SK-MEL-5 (cell line): Measurements from ENCODE around the gene IFRD2. TPM values are rescaled to one million over a fixed set of nuclear protein-coding genes. Genes with fewer than 3 reads are reported as not detected.
"Not testable (repeated sequence)": the region's sequence is repeated elsewhere in the genome, so short reads cannot be mapped to it uniquely, and the experiment has no call there.

ENCODE experiments used
- DNase-seq: peaks from one replicate; pipeline ENCODE4 v3.0.0-alpha.2; 2016; ENCODE audit warnings: low read depth, low spot score
- in situ Hi-C: cut with HindIII; loops from 2 replicates; pipeline ENCODE4 v1.10.0; 2016; ENCODE audit warnings: low sequenced_read_pairs, high pct_unique_total_duplicates, low pct_unique_long_range_greater_than_20kb
- total RNA-seq: library from RNA; depleted of rRNA; stranded (reverse); fragments of >200 nt; shearing (Covaris generic); gene quantifications from 2 replicates; pipeline ENCODE4 v1.2.3, GENCODE V29; 2014; rRNA removed

Gene IFRD2
- total RNA-seq, 1 experiment from 2014 or later: 80.5 TPM

DNA sequence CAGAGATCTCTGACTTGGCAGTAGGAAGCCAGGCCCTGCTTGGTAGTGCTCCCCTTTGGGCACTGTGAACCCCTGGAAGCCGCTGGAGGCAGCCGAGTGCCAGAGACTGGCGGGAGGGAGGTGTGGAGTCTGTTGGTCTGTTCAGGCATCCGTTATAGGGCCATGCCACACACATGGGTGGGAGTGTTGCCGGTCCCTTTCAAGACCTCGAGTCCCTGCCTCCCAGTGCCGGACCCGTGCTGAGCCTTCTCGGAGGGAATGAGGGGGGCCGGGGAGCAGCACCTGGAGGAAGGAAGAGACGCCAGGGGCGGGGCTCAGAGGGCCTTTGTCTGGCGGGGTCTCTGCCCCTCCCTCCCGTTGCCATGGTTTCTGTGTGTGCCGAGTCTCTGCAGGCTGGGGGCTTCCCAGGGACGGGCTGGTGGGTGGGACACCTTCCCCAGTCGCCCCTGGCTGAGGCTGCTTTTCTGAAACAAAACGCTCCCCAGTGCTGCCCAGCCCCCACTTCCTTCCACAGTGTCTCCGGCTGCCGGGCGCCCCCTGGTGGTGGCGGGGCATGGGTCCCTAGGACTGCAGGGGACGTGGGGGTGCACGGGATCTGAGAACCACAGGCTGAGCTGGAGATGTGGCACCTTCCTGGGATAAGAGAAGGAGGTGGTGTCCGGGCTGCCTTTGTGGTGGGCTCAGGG is 46.3 kb downstream of the IFRD2 start:
- DNase-seq: peak; percentile 79
- in situ Hi-C loops: no loop called here

DNA sequence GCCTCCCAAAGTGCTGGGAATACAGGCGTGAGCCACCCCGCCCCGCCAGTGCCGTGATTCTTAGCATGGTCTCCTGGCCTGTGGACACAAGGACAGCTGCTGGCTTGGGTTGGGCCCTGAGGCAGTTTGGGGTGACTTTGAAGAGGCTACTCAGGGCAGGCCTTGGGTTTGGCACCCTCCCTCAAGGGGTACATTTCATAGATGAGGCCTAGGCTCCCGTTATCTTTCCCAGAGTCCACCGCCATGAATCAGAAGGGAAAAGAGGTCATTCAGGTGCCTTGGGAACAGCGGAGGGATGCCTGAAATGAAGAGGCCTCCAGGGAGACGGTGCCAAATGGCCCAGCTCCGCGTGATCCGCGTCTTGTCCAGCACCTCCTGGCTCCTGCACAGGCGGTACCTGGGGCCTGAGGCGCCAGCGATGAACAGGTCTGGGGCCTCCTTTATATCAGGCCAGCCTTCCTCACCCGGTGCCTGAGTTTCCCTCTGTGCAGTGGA is 46.9 kb downstream of the IFRD2 start:
- in situ Hi-C loops: no loop called here
- DNase-seq: no peak

- in situ Hi-C loops, DNase-seq: not testable (repeated sequence)
Observed at GRCh38 chr3:50244813-50245212, 47.4 kb downstream of the IFRD2 start.

- in situ Hi-C loops: no loop called here
- no peak for DNase-seq
Observed at GRCh38 chr3:50243543-50243895, 48.7 kb downstream of the IFRD2 start.

- in situ Hi-C loops: no loop called here
- DNase-seq: no peak
Observed at GRCh38 chr3:50242851-50243542, 49.2 kb downstream of the IFRD2 start.

DNA sequence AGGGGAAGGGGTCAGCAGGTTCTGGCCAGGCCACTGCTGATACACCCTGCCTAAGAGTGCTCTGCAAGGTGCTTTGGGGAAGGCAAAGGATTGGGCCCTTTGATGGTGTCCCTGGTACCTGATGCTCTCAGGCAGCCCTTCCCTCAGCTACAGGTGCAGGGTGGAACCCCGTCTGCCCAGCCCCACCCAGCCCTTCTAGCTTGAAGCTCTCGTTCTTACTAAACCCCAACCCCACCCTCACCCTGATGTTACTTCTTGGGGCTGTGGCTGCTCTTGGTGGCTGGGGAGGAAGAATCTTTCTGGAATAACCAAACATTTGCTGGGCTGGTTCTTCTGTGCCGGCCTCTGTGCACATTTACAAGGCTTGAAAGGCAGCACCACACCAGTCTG is 49.9 kb downstream of the IFRD2 start:
- no peak for DNase-seq
- in situ Hi-C loops: no loop called here

GRCh38 chr3:50241713-50242380 is 50.4 kb downstream of the IFRD2 start:
- in situ Hi-C loops: no loop called here
- DNase-seq: no peak

DNA sequence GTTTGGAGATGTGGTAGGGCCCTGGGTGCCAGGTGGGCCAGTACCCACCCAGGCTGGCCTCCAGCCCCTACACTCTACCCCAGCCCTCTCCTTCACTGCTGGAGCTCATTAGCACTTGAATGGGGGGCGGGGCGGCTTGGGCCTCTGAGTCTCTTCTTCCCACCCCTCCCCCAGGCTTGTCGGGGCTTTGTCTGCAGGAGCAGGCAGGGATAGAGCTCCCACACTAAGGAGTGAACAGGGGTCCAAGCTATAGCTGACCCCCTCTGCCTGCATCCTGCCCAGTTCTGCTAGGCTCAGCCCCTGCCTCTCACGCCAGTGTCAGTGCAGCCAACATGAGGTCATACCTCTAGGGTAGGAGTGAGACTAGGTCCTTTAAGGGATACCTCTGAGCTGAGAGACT is 51.1 kb downstream of the IFRD2 start:
- in situ Hi-C loops: no loop called here
- DNase-seq: no peak

DNA sequence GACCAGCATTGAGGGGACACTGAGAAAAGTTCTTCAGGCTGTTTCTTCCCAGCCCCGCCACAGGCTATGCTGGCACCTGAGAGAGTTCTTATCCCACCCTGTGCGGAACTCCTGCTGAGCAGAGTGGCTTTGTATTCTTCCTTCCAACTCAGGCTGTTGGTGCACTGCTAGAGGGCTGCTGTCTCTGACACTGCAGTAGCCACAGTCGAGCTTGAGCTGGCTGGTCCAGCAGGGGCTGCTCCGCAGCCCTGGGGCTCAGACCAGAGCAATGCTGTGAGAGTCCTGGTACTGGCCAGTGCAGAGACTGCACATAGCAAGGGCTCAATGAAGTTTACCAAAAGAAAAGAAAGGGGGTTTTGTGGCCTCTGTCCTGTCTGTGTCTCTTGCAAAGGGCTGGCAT is 52.6 kb downstream of the IFRD2 start:
- no peak for DNase-seq
- in situ Hi-C loops: no loop called here

- in situ Hi-C loops: no loop called here
- no peak for DNase-seq
Observed at GRCh38 chr3:50238549-50239026, 53.6 kb downstream of the IFRD2 start.

DNA sequence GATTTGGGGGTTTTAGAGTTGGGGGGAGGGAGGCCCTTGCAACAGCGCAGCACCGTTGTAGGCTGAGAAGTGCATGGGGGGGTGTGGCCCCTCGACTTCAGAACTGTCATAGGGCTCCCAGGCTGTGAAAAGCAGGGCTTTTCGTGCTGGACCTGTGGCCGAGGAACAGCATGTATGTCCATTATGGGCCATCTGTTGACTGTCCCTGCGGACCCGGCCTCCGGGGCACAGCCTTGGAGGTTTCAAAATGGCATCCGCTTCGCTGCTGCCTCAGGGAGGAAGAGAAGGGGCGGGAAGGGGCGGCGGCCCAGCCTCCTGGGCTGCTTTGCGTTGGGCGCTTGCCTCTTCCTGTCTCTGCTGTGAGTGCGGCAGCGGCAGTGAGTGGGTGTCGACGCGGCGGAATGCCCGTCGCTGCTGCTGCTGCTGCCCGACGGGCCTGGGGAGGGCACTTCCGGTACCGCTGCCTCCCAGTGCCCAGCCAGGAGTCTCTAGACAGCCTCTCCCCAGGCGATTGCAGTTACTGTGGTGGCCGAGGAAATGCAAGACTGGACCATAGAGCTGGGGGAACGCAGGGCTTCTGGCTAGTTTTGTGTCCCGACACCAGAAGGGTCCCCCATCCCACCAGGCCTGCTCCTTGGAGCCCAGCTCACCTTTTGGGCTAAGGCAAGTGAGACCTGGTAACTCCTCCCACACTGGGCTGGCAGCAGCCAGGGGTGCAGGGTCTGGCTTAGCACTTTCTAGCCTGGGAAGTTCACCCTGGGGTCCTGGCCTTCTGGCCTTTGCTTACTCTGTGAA is 54.3 kb downstream of the IFRD2 start:
- DNase-seq: peak; percentile 78
- in situ Hi-C loops: no loop called here

Other genes starting within 250 kb of the IFRD2 start
- gene RBM5, start 203.5 kb downstream of the IFRD2 start, total RNA-seq: 95.6 and 106 TPM in 2 replicates
- 1.5 and 2.5 TPM in 2 replicates for gene SEMA3F, start 137.1 kb downstream of the IFRD2 start, total RNA-seq
- not detected in 2 replicates for gene GNAT1, start 100.8 kb downstream of the IFRD2 start, total RNA-seq
- 0.13 and 0.42 TPM in 2 replicates for gene SLC38A3, start 87.2 kb downstream of the IFRD2 start, total RNA-seq
- 73.8 and 77.3 TPM in 2 replicates for gene GNAI2, start 56.2 kb downstream of the IFRD2 start, total RNA-seq
- 0.85 and 0.96 TPM in 2 replicates for gene SEMA3B, start 23.3 kb downstream of the IFRD2 start, total RNA-seq
- gene LSMEM2, start 13.3 kb downstream of the IFRD2 start, total RNA-seq: not detected in 2 replicates
- 4.1 and 5.7 TPM in 2 replicates for gene HYAL3, start 7.0 kb upstream of the IFRD2 start, total RNA-seq
- 4.2 and 4.6 TPM in 2 replicates for gene NAA80, start 7.0 kb upstream of the IFRD2 start, total RNA-seq
- gene HYAL1, start 11.1 kb upstream of the IFRD2 start, total RNA-seq: 0.24 and 1.1 TPM in 2 replicates
- gene HYAL2, start 30.3 kb upstream of the IFRD2 start, total RNA-seq: 78.5 and 86.4 TPM in 2 replicates
- 32.4 and 34.4 TPM in 2 replicates for gene TUSC2, start 35.8 kb upstream of the IFRD2 start, total RNA-seq
- gene RASSF1, start 48.4 kb upstream of the IFRD2 start, total RNA-seq: 8.3 and 9.3 TPM in 2 replicates
- gene ZMYND10, start 53.3 kb upstream of the IFRD2 start, total RNA-seq: 0.61 TPM in 1 of 2 replicates, not detected in the other
- gene NPRL2, start 58.3 kb upstream of the IFRD2 start, total RNA-seq: 21.9 and 24.3 TPM in 2 replicates
- 31.6 and 42.1 TPM in 2 replicates for gene CYB561D2, start 58.4 kb upstream of the IFRD2 start, total RNA-seq
- gene TMEM115, start 67.1 kb upstream of the IFRD2 start, total RNA-seq: 40.8 and 45.5 TPM in 2 replicates
- 0.21 and 0.80 TPM in 2 replicates for gene CACNA2D2, start 211.2 kb upstream of the IFRD2 start, total RNA-seq